Measurements from ENCODE around the gene ZSWIM4.

GRCh38 chr19:13812544-13812943, 17.3 kb downstream of the ZSWIM4 start:
- TF ChIP-seq CTCF (IDR thresholded peaks at IDR 0.05; ENCODE audit: poor library complexity, severe bottlenecking), result no peak
- TF ChIP-seq EZH2 (IDR thresholded peaks at IDR 0.05; ENCODE audit: borderline replicate concordance, insufficient read depth, low read length, poor library complexity, severe bottlenecking), result no peak
- no peak for TF ChIP-seq POLR2AphosphoS5 (IDR thresholded peaks at IDR 0.05)
- no peak for TF ChIP-seq SMC3 (conservative IDR thresholded peaks at IDR 0.05; ENCODE audit: poor library complexity)
- no peak for TF ChIP-seq EP300 (conservative IDR thresholded peaks at IDR 0.05; ENCODE audit: poor library complexity, severe bottlenecking)
- TF ChIP-seq REST (IDR thresholded peaks at IDR 0.05; ENCODE audit: borderline replicate concordance), result no peak
- no peak for TF ChIP-seq MXI1 (conservative IDR thresholded peaks at IDR 0.05; ENCODE audit: poor library complexity, severe bottlenecking)
- no peak for TF ChIP-seq RAD21 (conservative IDR thresholded peaks at IDR 0.05)
- TF ChIP-seq TAF1 (IDR thresholded peaks at IDR 0.05; ENCODE audit: low read depth), result no peak

All from neural cell (in vitro differentiated cells).